Left colon (tissue), 2 donors: ENCODE measurements around the gene TPCN2. TPM values are rescaled to one million over a fixed set of nuclear protein-coding genes. Genes with fewer than 3 reads are reported as not detected.

Experiments used
- ATAC-seq: fragments of 200-7000 bp; cut with Tn5 transposase; one replicate; pipeline ENCODE4 v1.9.1; 2020; ENCODE audit warnings: mild to moderate bottlenecking, moderate library complexity
- DNase-seq, 2 donors: peaks; one replicate each; pipeline ENCODE4 v3.0.0-alpha.2; 2020
- intact Hi-C, 2 donors: fragments of 100-400 bp; cut with DNase I in 1 of 2; cut with micrococcal nuclease in 1 of 2; formaldehyde crosslinking; loops; one replicate each; pipeline versions ENCODE4 v1.11.2 to v1.14.0; 2022; cut with DNase I, micrococcal nuclease
- total RNA-seq, 2 donors: library from RNA; stranded (reverse); fragmentation: NEBNext Ultra II Directional; extraction: Animal tissue kit (Norgen Biotek cat#: 25700); gene quantifications; one replicate each; pipeline ENCODE4 v1.2.1, GENCODE V29; 2021
- donor health status: DM: no; HTN: no; CAD: no.
- donor health status: DM: yes; HTN: yes; CAD: no.

The TPCN2 gene
- total RNA-seq, 2 donors from 2014 or later = 17.1 to 17.6 TPM

GRCh38 chr11:69111624-69112542 is 63.2 kb downstream of the TPCN2 start:
- no peak for ATAC-seq
- DNase-seq = no peak
- intact Hi-C loops = no loop called here

GRCh38 chr11:69113226-69113625 is 64.5 kb downstream of the TPCN2 start:
- DNase-seq (no peak), ATAC-seq (no peak)
- intact Hi-C loops = no loop called here

GRCh38 chr11:69113646-69114340 is 65.1 kb downstream of the TPCN2 start:
- ATAC-seq (no peak), DNase-seq (no peak)
- intact Hi-C loops = no loop called here

- no peak for ATAC-seq
- intact Hi-C loops = no loop called here
- DNase-seq = no peak
Observed at GRCh38 chr11:69114362-69114761, 65.6 kb downstream of the TPCN2 start.

- intact Hi-C loops = no loop called here
- ATAC-seq (peak; percentile 45), DNase-seq (no peak)
Observed at GRCh38 chr11:69114811-69115523, 66.2 kb downstream of the TPCN2 start.

GRCh38 chr11:69115586-69116560 is 67.1 kb downstream of the TPCN2 start:
- intact Hi-C loops = no loop called here
- ATAC-seq (peak; percentile 92), DNase-seq (peak in 1 of 2 donors; percentile 41)

- intact Hi-C loops = no loop called here
- ATAC-seq (no peak), DNase-seq (no peak)
Observed at GRCh38 chr11:69116671-69117070, 67.9 kb downstream of the TPCN2 start.

GRCh38 chr11:69119190-69119589 is 70.5 kb downstream of the TPCN2 start:
- DNase-seq (no peak), ATAC-seq (no peak)
- intact Hi-C loops = no loop called here

- intact Hi-C loops = no loop called here
- ATAC-seq (no peak), DNase-seq (no peak)
Observed at GRCh38 chr11:69120096-69120875, 71.6 kb downstream of the TPCN2 start.

GRCh38 chr11:69121021-69121420 is 72.3 kb downstream of the TPCN2 start:
- ATAC-seq (no peak), DNase-seq (no peak)
- intact Hi-C loops = no loop called here

GRCh38 chr11:69121621-69122325 is 73.0 kb downstream of the TPCN2 start:
- ATAC-seq (no peak), DNase-seq (no peak)
- intact Hi-C loops = no loop called here

GRCh38 chr11:69122326-69122629 is 73.5 kb downstream of the TPCN2 start:
- ATAC-seq = no peak
- intact Hi-C loops = no loop called here
- DNase-seq = no peak

GRCh38 chr11:69122630-69123431 is 74.1 kb downstream of the TPCN2 start:
- intact Hi-C loops = no loop called here
- peak; percentile 83 to 94 for DNase-seq
- peak; percentile 96 for ATAC-seq

- DNase-seq = no peak
- intact Hi-C loops = no loop called here
- no peak for ATAC-seq
Observed at GRCh38 chr11:69123593-69124545, 75.1 kb downstream of the TPCN2 start.

GRCh38 chr11:69125861-69126260 is 77.1 kb downstream of the TPCN2 start:
- intact Hi-C loops = no loop called here
- ATAC-seq (no peak), DNase-seq (no peak)
